Neural progenitor cell (in vitro differentiated cells): ENCODE data around the gene LAD1. TPM values are rescaled to one million over a fixed set of nuclear protein-coding genes. Genes with fewer than 3 reads are reported as not detected.

Experiments used
- DNase-seq: peaks from one replicate; pipeline ENCODE4 v3.0.0-alpha.2; 2016; ENCODE audit warnings: low spot score
- H2AFZ ChIP-seq: fragments of 200-600 bp; sonication (generic); replicated peaks from 2 replicates; pipeline ENCODE4 v1.6.1; 2016; ENCODE audit warnings: antibody characterized with exemption
- H3F3A ChIP-seq: fragments of 200-600 bp; sonication (generic); 2 replicates; pipeline ENCODE4 v1.6.1; 2016; ENCODE audit warnings: antibody characterized with exemption, low read depth
- H3K27ac ChIP-seq: fragments of 200-600 bp; sonication (generic); 2 replicates; pipeline ENCODE4 v1.5.1; 2016; ENCODE audit warnings: mild to moderate bottlenecking
- H3K27me3 ChIP-seq: fragments of 200-600 bp; sonication (generic); 2 replicates; pipeline ENCODE4 v1.6.1; 2016; ENCODE audit warnings: mild to moderate bottlenecking, moderate library complexity
- H3K36me3 ChIP-seq: fragments of 200-600 bp; sonication (generic); 2 replicates; pipeline ENCODE4 v1.5.1; 2016
- H3K4me1 ChIP-seq: fragments of 200-600 bp; sonication (generic); 2 replicates; pipeline ENCODE4 v1.6.1; 2016; ENCODE audit warnings: mixed run types
- H3K4me2 ChIP-seq: fragments of 200-600 bp; sonication (generic); 2 replicates; pipeline ENCODE4 v1.6.1; 2016
- H3K4me3 ChIP-seq: fragments of 200-600 bp; sonication (generic); 2 replicates; pipeline ENCODE4 v1.5.1; 2016
- H3K79me2 ChIP-seq: fragments of 200-600 bp; sonication (generic); 2 replicates; pipeline ENCODE4 v1.6.1; 2016; ENCODE audit warnings: low read depth
- H3K9ac ChIP-seq: fragments of 200-600 bp; sonication (generic); 2 replicates; pipeline ENCODE4 v1.6.1; 2016
- H3K9me3 ChIP-seq: fragments of 200-600 bp; sonication (generic); 2 replicates; pipeline ENCODE4 v1.5.1; 2016; ENCODE audit warnings: low read depth
- H4K20me1 ChIP-seq: fragments of 200-600 bp; sonication (generic); 2 replicates; pipeline ENCODE4 v1.6.1; 2016; ENCODE audit warnings: low read depth
- H3K27ac Mint-ChIP-seq: 3 replicates; pipeline ENCODE4 v1.8.0; 2021; ENCODE audit warnings: mixed read lengths
- H3K27me3 Mint-ChIP-seq: 2 replicates; pipeline ENCODE4 v1.8.0; 2022; ENCODE audit warnings: low read depth, mild to moderate bottlenecking, inconsistent platforms, moderate library complexity, mixed read lengths; ENCODE audit not compliant: insufficient read depth
- H3K36me3 Mint-ChIP-seq: 3 replicates; pipeline ENCODE4 v1.8.0; 2021; ENCODE audit warnings: mixed read lengths
- H3K4me1 Mint-ChIP-seq: 3 replicates; pipeline ENCODE4 v1.8.0; 2021; ENCODE audit warnings: mixed read lengths
- H3K4me3 Mint-ChIP-seq: 3 replicates; pipeline ENCODE4 v1.8.0; 2021; ENCODE audit warnings: mild to moderate bottlenecking, moderate library complexity, mixed read lengths
- H3K9me3 Mint-ChIP-seq: 3 replicates; pipeline ENCODE4 v1.8.0; 2020; ENCODE audit warnings: mixed read lengths
- EZH2 ChIP-seq: fragments of 200-600 bp; sonication (generic); IDR thresholded peaks from 2 replicates; pipeline ENCODE4 v1.6.1; 2017; ENCODE audit warnings: antibody characterized with exemption, mild to moderate bottlenecking, moderate library complexity
- EZH2phosphoT487 ChIP-seq: fragments of 200-600 bp; sonication (generic); IDR thresholded peaks from 2 replicates; pipeline ENCODE4 v1.6.1; 2017; ENCODE audit warnings: antibody characterized with exemption
- total RNA-seq: library from RNA; depleted of rRNA; stranded (reverse); fragments of >200 nt; gene quantifications from 2 replicates; pipeline ENCODE4 v1.2.3, GENCODE V29; 2015; ENCODE audit warnings: low replicate concordance
- TF ChIP-seq, protein P1 (sequence below): fragments of 200-600 bp; sonication (generic); IDR thresholded peaks from 2 replicates; pipeline ENCODE4 v1.5.1; 2017; ENCODE audit warnings: antibody characterized with exemption, mild to moderate bottlenecking

LAD1 gene
- total RNA-seq, 1 donor from 2014 or later = not detected

DNA sequence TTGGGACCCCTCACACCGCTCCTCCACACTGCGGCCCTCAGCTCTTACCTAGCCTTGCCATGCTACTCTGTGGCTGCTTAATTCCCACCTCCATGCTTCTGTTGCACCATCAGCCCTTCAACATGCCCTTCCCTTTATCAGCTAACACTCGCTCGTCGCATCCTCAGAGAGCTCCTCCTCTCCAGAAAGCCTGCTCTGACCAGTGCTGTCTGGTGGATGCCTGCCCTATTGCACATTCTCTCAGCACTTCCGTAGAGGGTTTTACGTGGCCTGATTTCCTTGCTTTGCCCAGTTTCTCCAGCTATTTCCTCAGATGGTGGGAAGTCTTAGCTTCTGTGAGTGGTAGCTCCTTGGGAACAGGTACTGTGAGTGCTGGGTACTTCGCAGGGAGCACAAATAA, 10.3 kb upstream of the LAD1 start:
- Mint-ChIP-seq H3K36me3 (no peaks in the 10 kb centered on the region), H3K4me3 (no peak overlapping the region), H3K9me3 (no peaks in the 10 kb centered on the region), H3K27me3 (no peaks in the 10 kb centered on the region), H3K27ac (no peak overlapping the region), H3K4me1 (peaks cover 11% of the 10 kb centered on the region)
- no peak overlapping the region for H3K4me3 ChIP-seq
- H3K4me1 ChIP-seq = peaks cover 3% of the 10 kb centered on the region
- no peaks in the 10 kb centered on the region for H3F3A ChIP-seq
- no peak overlapping the region for H3K9ac ChIP-seq
- TF ChIP-seq EZH2 = no peak
- no peak for TF ChIP-seq EZH2phosphoT487
- TF ChIP-seq, protein P1, sequence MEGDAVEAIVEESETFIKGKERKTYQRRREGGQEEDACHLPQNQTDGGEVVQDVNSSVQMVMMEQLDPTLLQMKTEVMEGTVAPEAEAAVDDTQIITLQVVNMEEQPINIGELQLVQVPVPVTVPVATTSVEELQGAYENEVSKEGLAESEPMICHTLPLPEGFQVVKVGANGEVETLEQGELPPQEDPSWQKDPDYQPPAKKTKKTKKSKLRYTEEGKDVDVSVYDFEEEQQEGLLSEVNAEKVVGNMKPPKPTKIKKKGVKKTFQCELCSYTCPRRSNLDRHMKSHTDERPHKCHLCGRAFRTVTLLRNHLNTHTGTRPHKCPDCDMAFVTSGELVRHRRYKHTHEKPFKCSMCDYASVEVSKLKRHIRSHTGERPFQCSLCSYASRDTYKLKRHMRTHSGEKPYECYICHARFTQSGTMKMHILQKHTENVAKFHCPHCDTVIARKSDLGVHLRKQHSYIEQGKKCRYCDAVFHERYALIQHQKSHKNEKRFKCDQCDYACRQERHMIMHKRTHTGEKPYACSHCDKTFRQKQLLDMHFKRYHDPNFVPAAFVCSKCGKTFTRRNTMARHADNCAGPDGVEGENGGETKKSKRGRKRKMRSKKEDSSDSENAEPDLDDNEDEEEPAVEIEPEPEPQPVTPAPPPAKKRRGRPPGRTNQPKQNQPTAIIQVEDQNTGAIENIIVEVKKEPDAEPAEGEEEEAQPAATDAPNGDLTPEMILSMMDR = no peak
- no peak for DNase-seq
- no peak overlapping the region for H2AFZ ChIP-seq
- no peaks in the 10 kb centered on the region for H3K79me2 ChIP-seq
- no peaks in the 10 kb centered on the region for H3K27me3 ChIP-seq
- no peaks in the 10 kb centered on the region for H3K9me3 ChIP-seq
- no peaks in the 10 kb centered on the region for H4K20me1 ChIP-seq
- H3K27ac ChIP-seq = no peak overlapping the region
- H3K4me2 ChIP-seq = no peak overlapping the region
- H3K36me3 ChIP-seq = no peaks in the 10 kb centered on the region

DNA sequence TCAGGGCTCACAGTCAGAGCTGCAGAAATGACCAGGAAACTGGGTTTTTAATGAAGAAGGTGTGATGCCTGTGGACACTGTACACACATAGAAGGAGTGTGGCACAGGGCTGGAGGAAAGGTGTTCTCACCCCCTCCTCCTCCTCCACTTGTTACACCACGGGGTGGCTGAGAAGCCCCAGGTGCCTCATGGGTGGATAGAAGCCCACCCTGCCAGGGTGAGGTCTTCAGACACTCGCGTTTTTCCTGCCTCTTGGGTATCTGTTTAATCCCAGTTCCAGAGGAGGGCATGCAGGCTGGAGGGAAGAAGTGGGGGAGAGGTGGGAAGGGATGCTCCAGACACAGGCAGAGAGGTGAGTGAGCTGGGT, 9.7 kb upstream of the LAD1 start:
- Histone ChIP-seq H3K27ac (no peak overlapping the region), H3K27me3 (no peaks in the 10 kb centered on the region), H3K4me3 (no peak overlapping the region), H4K20me1 (no peaks in the 10 kb centered on the region), H3K9ac (no peak overlapping the region), H3K4me2 (no peak overlapping the region), H2AFZ (peak overlapping the region; percentile 52), H3K4me1 (peaks cover 3% of the 10 kb centered on the region), H3K79me2 (no peaks in the 10 kb centered on the region), H3K36me3 (no peaks in the 10 kb centered on the region), H3F3A (no peaks in the 10 kb centered on the region), H3K9me3 (no peaks in the 10 kb centered on the region)
- H3K9me3 Mint-ChIP-seq = no peaks in the 10 kb centered on the region
- H3K4me1 Mint-ChIP-seq = peaks cover 11% of the 10 kb centered on the region
- no peaks in the 10 kb centered on the region for H3K27me3 Mint-ChIP-seq
- no peaks in the 10 kb centered on the region for H3K36me3 Mint-ChIP-seq
- no peak for DNase-seq
- H3K27ac Mint-ChIP-seq = no peak overlapping the region
- no peak for TF ChIP-seq EZH2
- TF ChIP-seq, protein P1 = no peak
- TF ChIP-seq EZH2phosphoT487 = no peak
- no peak overlapping the region for H3K4me3 Mint-ChIP-seq

DNA sequence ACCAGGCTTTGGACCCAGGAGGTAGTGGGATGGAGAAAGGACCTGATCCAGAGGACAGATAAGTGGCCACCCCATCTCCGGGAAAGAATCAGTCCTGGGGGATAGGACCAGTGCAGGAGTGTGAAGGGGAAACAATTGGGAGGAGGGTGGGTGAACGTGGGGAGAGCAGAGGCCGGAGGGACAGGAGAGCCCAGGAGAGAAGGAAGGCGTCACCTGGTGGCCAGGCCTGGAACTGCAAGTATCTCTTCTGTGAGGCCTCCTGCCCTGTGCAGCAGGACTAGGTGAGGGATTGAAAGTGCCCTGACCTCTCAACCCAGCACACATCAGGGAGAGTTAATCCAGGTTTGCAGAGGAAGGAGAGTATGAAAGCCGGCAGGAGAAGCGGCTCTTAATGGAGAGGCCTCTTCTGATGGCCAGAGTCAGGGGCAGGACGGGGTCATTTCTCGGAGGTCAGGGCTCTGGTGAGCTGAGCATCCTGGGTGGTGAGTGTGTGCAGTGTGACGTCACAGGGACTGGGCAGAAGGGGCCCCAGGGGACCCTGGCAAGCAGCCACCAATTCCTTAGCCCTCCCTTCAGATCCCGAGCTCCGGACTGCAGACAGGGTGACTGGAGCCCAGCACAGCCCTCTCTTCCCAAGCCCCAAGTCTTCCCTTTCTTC, 9.2 kb upstream of the LAD1 start:
- no peaks in the 10 kb centered on the region for H3K27me3 Mint-ChIP-seq
- Histone ChIP-seq H3K9ac (no peak overlapping the region), H3K36me3 (no peaks in the 10 kb centered on the region), H3K4me2 (no peak overlapping the region), H3K9me3 (no peaks in the 10 kb centered on the region), H3K27ac (no peak overlapping the region), H3K79me2 (no peaks in the 10 kb centered on the region), H2AFZ (peak overlapping the region; percentile 52), H3K4me1 (peaks cover 3% of the 10 kb centered on the region), H3K4me3 (no peak overlapping the region), H4K20me1 (no peaks in the 10 kb centered on the region), H3K27me3 (peaks cover 1% of the 10 kb centered on the region), H3F3A (no peaks in the 10 kb centered on the region)
- H3K4me3 Mint-ChIP-seq = no peak overlapping the region
- no peak for TF ChIP-seq EZH2
- TF ChIP-seq, protein P1 = peak; percentile 87
- TF ChIP-seq EZH2phosphoT487 = no peak
- DNase-seq = peak; percentile 85
- peak overlapping the region; percentile 18 for H3K27ac Mint-ChIP-seq
- no peaks in the 10 kb centered on the region for H3K9me3 Mint-ChIP-seq
- peaks cover 11% of the 10 kb centered on the region for H3K4me1 Mint-ChIP-seq
- no peaks in the 10 kb centered on the region for H3K36me3 Mint-ChIP-seq
